Activated CD4-positive, alpha-beta T cell treated with anti-CD3 and anti-CD28 coated beads, Interleukin-2, amount 50 U/mL, for 1 hour (primary cell): ENCODE results near the gene MRPL33.

ENCODE experiments used
- DNase-seq: peaks from one replicate; pipeline ENCODE4 v3.0.0-alpha.2; 2020

The MRPL33 gene

DNA sequence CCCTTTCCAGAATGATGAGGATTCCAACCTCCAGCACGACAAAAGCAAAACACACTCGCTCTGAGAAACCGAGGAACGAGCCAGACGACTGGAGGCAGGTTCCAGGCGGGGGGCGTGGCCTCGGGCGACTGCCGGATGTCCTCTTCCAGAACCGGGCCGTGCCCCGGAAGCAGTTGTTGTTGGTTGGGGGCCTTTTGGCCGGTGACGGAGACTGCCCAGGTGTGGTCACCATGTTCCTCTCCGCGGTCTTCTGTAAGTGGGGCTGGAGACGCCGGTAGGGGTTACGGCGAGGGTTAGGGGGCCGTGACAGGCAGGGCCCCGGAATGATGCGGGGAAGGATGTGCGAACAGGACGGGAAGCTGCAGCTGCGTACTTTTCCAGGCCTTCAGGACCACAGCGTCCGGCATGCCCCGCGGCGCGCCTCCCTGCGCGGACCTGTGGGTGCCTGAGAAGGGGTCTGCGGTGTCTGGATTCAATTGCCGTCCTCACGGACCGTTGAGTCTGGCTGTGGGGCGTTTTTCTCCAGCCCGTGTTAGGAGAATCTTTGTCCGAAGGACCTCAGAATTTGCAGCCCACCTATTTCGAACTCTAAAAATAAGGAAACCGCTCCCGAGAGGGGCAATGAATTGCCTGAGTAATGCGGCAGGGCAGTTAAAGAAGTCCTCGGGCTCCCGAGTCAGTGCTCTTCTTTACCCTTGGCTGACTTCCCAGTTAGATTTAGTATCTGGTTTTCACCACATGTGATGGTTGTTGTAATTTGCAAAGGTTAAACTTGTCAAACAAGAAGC, at the start of gene MRPL33:
Gene MRPL33, plus strand, starts transcription at position 172 of the 788 bp plus-strand sequence. Its CDS starts 59 bp downstream, at position 231.
- peak; percentile 90 for DNase-seq

DNA sequence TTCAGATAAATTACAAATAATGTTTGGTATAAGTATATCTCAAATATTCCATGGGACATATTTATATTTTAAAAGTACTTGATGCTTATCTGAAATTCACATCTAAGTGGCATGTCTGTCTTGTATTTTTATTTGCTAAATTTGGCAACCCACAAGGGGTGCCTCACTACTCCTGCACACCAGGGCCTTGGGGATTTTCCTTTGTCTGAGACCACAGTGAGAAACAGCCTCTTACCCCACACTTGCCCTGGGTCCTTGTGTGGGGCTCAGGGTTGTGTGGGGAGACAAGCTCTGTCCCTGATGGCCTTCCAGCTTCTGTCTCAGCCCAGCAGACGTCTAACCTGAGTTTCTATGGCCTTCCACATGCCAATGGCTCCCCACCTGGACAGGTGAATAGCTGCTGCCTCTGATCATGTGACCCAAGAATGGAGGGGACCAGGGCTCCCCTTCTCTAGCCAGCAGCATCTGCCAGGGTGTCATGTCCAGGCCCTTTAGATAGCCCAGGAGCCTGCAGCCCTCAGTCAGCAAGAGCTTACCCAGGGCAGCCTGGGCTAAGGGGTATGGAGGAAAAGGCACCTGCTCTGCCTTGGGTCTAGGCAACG, 49.5 kb upstream of the MRPL33 start:
- no peak for DNase-seq

DNA sequence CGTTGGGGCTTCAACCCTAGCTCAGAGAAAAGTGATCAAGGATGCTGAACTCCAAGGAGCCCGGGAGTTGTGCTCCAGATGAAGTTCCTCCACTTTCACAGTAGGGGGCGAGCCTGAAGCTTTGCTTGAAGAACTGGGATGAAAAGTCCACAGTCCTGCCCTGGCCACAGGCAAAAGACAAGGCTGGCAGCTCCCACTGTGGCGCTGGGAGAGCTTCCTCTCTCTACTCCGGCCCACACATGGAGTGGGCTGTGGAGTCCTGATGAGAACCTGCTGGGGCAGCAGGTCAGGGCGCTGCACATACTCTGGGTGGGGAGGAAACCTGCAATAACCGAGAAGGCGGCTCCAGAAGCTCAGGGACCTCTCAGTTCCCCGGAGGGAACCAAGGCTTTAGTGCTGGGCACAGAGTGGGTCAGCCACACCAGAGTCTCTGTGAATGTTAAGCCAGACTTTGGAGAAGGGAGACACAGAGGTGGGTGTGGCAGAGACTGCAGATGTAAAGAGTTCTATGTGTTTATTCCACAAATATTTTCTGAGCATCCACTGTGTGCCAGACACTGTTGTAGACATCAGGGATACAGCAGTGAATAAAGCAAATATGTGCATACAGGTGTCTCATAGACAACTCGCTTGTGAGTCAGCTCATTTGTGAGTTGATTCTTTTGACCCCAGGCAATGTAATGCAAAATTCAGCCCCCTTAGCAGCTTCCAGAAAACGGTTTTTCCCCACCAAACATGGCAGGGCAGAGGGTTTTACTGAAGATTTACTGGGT, 48.0 kb upstream of the MRPL33 start:
- no peak for DNase-seq

DNA sequence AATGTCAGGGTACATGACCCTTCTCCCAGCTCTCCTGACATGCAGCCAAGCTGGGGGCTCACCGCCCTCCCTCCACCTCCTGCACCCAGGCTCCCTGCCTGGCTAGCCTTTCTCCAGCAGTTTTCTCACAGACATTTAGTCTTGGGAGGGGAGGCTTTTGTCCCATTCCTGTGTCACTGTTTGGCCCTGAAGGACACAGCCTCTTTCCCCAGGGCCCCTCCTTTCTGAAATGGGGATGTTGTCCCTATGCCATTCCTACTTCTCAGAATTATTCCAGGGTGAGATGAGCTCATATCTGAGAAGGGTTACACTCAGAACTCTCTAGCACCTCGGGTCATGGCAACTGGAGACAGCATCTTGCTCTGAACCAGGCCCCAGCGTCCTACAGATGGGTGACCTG, 47.3 kb upstream of the MRPL33 start:
- DNase-seq: no peak

DNA sequence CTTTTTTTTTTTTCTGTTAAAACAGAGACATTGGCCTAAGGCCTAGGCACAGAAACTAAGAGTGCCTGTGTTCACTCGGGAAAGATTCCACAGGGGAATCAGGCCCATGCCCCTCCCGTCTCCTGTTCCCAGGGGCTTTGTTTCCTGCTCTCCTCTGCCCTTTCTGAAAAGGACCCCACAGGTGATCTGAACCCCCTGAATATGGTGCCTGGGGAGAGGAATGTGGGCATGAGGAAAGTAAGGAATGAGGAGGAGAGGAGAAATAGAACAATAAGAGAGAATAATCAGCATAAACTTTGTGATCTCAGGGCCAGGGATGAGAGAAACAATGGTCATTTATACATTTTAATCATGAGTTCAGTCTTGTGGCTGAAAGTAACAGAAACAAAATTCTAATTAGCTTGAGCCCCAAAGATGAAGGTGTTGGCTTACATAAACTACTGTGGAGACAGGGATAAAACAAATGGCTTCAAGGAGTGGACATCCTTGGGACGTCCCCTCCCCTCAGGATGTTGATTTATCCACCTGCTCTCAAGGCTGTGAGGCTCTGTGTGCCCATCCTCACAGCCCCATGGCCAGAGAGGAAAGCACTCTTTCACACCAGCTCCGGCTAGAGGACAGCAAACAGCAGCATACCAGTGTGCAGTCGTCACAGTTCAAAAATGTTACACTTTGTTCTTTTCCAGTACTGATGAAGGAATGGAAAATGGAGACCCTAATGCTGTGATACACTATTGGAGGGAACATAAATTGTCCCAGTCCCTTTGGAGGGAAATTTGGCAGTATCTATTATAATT, 46.4 kb upstream of the MRPL33 start:
- no peak for DNase-seq

DNA sequence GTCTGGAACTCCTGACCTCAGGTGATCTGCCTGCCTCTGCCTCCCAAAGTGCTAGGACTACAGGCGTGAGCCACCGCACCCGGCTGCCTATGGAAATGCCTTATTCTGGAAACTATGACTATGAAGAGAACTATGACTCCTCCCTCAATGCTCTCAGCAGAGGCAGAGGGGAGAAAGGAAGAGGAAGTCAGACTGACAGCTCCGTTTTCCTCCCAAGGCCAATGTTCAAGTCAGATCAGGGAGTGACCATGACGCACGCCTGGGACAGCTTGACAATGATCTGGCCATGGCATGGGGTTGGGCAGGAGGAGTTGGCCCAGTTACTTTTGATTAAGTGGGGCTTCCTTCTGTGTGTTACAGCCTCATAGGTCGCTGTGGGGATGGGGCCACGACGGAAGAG, 44.3 kb upstream of the MRPL33 start:
- DNase-seq: no peak

DNA sequence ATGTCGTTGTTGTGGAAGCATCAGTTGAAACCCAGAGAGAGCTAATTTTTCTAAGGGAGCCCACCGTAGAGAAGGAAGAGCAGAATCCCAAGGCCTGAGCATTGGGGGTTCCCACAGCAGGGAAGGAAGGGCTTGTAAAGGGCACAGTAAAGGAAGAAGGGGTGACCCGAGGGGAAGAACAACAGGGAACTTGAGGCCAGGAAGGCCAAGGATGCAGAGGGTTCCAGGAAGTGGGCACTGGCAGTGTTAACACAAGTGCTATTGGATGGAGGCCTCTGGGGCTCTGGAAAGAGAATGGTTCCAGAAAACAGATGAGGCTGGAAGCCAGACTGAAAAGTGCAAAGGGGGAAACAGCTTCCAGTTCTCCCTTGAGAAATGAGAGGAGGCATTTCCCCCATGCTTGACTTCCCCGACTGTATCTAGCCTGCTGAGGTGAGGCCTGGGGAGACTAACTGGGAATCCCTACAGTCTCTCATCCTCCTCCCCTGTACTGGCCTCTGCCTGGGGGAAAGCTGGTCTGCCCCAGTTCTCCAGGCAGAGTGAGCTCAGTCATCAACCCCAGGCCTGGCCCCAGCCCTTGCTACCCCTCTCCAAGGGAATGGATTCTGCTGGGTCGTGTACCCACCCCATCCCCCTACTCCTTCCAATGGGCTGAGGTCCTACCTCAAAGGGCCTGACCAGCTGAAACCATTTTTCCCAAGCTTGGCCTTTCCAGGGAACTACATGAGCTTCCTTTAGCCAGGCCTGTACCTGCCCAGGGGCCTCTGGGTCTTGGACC, 43.2 kb upstream of the MRPL33 start:
- DNase-seq: no peak

DNA sequence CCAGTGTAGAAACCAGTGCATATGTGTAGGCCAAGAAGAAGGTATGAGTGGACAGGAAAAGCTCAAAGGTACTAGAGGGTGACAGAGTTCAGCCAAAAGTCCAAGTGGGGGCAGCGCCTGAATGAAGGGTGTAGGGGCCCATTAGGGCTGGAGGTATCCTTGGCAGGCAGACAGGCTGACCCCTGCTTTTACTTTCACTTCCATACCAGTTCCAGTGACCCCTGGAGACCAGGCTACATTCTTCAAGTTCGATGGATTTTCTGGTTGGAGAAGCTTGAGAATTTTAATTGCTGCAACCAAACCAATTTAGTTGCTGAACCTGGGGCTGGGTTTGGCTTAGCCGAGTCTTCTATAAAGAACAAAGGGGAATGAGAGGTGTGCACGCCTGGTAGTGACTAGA, 42.3 kb upstream of the MRPL33 start:
- DNase-seq: no peak

DNA sequence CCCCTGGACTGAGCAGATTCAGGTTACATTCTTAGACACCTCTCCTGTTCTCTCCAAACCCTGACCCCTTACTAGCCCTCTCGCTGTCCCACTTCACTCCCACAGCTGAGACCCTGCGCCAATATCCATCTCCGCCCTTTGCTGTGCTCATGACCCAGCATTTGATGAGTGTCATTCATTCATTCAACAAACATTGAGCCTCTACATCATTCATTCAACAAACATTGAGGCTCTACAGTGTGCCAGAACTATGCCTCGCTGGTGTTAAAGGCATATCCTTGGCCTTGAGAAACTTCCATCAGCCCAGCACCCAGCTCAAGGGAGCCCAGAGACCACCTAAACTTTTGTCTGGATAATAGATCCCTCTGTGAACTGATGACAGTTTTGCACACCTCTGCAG, 41.9 kb upstream of the MRPL33 start:
- DNase-seq: no peak

DNA sequence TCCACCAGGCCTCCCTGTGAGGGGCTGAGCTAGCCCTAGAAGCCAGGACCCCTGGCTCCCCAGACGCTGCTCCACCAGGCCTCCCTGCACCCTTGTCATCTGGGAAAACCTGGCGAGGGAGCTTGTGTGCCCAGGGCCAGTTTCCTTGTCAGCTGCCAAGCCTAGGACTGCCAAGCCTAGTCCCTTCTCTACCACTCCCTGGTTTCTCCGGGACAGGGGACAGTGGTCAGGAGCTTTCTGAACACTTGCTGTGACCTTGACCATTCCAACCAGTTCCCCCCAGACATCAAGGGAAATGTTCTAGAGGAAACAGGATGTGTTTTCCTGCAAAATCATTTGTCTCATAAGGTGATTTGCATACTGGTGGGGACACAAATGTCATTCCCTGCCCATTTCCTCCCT, 41.3 kb upstream of the MRPL33 start:
- no peak for DNase-seq

DNA sequence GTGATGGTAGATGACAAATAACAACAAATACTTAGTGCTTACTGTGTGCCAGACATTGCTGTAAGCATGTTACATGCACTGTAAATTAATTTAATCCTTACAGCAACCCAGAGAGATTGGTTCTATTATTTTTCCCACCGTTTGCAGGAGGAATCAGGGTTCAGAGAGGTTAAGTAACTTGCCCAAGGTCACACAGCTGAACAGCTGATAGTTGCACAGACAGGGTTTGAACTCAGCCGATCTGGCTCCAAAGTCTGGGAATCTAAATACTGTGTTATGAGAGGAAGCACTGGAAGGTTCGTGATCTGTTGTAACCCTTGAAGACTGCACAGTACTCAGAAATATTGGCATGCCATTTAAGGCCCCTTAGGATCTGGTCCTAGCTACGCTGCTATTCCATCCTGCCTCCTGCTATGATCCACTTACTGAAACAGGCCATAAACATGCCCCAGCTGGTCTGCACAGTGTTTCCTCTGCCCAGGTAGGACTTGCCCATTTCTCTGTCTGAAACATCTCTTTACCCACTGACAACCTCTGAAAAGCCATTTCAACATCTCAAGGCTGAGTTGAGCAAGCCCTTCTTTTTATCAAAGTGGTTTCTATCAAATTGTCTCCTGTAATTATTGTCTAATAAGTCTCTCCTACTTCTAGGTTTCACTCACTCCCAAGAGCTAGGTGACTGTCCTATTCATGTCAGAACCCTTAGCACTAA, 40.4 kb upstream of the MRPL33 start:
- no peak for DNase-seq

DNA sequence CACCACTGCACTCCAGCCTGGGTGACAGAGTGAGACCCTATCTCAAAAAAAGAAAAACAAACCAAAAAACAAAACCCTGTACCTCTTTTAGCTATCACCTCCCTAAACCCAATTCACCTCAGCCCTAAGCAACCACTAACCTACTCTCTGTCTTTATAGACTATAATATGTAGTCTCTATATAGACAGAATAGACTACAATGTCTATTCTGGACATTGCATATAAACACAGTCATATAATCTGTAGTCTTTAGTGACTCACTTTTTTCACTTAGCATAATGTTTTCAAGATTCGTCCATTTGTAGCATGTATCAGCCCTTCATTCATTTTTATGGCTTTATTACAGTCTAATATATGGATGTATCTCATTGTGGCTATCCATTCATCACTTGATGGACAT, 37.2 kb upstream of the MRPL33 start:
- DNase-seq: no peak

DNA sequence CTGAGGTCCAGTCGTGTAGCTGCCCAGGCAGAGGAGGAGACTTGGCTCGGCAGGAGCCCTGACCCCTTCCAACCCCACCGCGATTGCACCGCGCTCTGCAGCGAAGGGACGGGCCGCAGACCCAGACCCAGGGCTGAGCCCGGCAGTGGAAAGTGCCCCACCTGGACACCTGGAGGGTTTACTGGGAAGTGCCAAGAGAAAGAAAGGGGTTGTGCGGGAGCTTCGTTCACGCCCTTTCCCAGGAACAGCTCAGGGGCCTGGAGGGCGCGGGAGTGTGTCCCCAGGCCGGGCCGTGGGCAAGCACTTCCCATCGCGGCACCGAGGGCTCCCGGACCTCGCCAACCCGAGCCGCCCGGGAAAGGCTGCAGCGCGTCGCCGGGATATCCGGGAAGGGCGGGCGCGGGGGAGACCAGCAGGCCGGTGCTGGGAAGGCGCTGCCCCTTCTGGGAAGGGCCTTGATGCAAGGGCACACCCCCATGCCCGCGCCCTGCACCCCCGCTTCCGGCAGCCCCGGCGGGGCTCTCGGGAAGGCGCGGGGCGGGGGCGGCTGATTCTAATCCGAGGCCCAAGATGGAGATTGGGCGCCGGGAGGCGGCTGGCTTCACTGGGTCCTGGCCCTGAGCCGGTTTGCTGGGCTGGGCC, 36.1 kb upstream of the MRPL33 start:
- DNase-seq: peak; percentile 33

DNA sequence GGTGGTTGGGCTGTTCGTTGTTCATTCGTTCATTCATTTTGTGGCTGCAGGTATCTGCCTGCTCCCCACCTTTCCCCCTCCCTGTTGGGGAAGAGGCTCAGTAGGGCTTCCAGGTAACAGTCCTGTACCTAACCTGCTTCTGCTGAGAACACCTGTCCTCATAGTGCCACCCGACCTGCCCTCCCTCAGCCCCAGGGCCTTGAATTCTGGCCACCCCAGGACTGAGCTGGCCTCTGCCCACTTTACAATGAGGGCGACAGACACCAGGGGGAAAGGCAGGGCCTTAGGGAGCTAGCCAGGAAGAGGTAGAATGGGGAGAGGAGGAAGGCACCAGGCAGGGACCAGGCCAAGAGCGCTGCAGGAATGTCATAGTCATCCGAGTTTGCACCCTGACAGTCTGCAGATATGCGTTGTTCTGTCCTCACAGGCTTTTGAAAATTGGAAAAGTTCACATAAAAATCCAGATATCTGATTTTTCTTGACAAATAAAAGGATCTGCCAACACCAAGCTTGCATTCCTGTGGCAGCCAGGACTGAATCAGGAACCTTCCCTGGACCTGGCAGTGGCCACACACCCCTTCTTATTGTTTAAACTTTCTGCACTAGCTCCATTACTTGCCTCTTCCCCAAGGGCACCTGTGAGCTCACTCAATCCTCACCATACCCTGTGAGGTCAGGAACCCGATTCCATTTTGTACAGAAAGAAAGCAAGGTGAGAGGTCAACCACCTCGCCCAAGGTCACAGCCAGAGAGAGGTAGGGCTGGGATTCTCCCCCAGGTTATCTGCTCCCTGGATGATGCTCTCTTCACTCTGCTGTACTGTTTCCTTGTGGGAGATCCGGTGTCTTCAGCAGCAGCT, 35.3 kb upstream of the MRPL33 start:
- no peak for DNase-seq

DNA sequence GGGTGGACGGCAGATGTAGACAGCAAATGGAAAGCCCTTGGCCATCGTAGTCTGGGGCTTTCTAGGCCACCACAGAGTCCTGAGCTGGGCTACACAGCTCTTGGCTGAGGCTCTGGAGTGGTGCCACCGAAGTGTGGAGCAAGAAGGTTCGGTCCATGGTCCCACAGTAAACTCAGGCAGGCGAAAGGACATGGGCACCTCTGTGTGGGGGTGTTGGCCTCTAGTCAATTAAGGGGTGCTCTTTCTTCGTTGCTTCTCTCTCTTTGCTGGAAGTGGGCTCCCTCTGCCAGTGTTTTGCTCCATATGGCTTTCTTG, 34.7 kb upstream of the MRPL33 start:
- no peak for DNase-seq

DNA sequence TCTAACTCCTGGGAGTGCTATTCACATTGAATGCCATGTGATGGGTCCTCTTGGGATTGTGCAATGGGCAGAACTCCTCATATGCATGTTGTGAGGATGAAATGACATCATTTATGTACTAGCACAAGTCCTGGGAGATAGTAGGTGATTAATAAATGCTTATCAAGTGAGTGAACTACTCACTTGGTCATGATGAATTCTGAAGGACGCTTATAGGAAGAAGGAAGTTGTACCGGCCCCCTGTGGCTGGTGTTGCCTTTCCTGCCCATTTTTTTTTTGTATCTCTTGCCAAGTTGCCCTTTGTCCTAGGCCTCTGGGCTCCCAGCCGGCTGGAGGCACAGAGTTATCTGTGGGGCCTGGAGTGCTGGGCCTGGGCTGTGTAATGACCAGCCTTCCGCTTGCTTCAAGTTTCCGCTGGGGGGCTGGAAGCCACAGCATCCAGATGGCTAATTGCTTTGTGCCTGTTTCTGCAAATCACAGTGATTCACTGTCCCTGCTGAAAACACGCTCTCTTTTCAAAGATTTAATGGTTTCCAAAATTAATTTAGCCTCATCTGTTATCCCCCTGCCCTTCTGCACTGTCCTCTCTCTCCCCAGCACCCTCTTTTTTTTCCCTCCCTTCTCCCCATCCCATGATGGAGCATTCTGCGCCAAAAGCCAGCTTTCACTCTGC, 33.7 kb upstream of the MRPL33 start:
- DNase-seq: no peak

DNA sequence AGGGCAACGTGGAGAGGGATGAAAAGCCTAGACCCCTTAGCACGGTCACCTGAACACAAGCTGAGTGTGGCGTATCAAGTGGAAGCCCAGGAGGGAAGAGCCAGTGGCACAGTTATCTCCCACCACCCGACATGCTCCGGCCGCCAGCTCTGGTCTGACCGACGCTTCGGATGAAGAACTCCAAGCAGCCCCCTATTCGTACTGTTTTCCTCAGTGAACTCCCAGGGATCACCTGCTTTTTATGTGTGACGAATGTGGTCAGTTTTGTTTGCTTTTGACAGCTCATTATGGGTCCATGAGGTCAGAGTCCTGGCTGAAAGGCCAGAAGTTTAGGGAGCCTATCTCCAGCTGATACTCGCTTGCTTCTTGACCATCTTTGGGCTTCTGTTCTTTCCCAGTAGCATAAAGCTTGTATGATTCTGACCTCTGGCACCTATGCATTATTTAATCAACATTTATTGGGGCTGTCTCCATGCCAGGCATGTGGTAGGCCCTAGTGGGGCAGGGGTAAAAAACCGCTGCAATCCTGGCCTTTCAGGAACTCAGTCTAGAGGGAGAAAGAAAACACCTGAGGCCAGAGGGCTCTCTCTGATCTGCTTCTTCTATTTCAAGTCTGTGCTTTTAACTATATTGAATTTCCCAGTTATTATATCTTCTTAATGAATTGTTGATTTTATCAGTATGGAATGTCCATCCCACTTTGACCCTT, 33.0 kb upstream of the MRPL33 start:
- no peak for DNase-seq

DNA sequence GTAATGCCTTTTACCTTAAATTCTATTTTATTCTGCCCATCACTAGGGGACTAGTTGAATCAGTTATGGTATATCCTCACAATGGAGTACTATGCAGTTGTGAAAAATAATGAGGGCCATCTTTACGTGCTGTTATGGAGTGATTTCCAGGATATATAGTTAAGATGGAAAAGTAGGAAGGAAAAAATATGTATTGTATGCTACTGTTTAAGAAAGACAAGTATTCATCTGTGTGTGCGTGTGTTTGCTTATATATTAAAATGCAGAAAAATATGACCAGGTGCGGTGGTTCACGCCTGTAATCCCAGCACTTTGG, 32.5 kb upstream of the MRPL33 start:
- DNase-seq: no peak

DNA sequence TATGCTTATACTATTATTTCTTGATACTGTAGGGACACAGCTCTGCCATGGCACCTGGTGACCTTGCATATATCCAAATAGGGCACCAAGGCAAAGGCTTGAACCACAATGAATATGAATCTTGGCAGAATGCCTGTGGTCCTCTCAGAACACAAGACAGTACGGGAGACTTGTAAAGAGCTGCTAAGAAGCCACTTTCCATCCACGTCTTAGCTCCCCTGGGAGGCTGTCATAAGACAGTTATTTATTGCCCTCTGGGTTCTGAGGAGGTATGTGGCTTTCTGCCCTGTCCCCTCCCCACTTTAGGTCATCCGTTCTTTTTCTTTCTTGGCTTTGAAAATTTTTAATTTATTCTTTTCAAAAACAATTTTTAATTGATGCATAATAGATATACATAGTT, 29.8 kb upstream of the MRPL33 start:
- no peak for DNase-seq
